Neuronal stem cell (in vitro differentiated cells): ENCODE data around the gene SAMSN1.

Experiments used
- DNase-seq: peaks from one replicate; pipeline ENCODE4 v3.0.0-alpha.2; 2013; ENCODE audit warnings: low spot score
- H2AFZ ChIP-seq: one replicate; pipeline ENCODE4 v1.6.1; 2013; ENCODE audit warnings: mild to moderate bottlenecking, low read length, inconsistent platforms
- H2AK5ac ChIP-seq: 2 replicates; pipeline ENCODE4 v1.6.1; 2013; ENCODE audit warnings: low read depth, mild to moderate bottlenecking, inconsistent platforms, low read length, moderate library complexity, mixed read lengths
- H2BK120ac ChIP-seq: 2 replicates; pipeline ENCODE4 v1.6.1; 2013; ENCODE audit warnings: low read depth, mild to moderate bottlenecking, inconsistent platforms, low read length, moderate library complexity, mixed read lengths
- H2BK12ac ChIP-seq: one replicate; pipeline ENCODE4 v1.6.1; 2013; ENCODE audit warnings: low read length, inconsistent platforms
- H2BK15ac ChIP-seq: 2 replicates; pipeline ENCODE4 v1.6.1; 2013; ENCODE audit warnings: mild to moderate bottlenecking, low read length, inconsistent platforms, mixed read lengths
- H2BK5ac ChIP-seq: one replicate; pipeline ENCODE4 v1.6.1; 2013; ENCODE audit warnings: inconsistent platforms, mild to moderate bottlenecking, low read length, moderate library complexity
- H3K14ac ChIP-seq: one replicate; pipeline ENCODE4 v1.6.1; 2013; ENCODE audit warnings: low read length, inconsistent platforms
- H3K18ac ChIP-seq: 2 replicates; pipeline ENCODE4 v1.6.1; 2013; ENCODE audit warnings: low read length, inconsistent platforms
- H3K23ac ChIP-seq: 2 replicates; pipeline ENCODE4 v1.6.1; 2013; ENCODE audit warnings: low read depth, mild to moderate bottlenecking, mixed read lengths, low read length, inconsistent platforms; ENCODE audit not compliant: poor library complexity
- H3K27ac ChIP-seq: replicated peaks from 3 replicates; pipeline ENCODE4 v1.5.1; 2013; ENCODE audit warnings: low read length, inconsistent platforms
- H3K27me3 ChIP-seq, 3 experiments: 2 replicates each; pipeline ENCODE4 v1.6.1; 2013; ENCODE audit warnings: low read length in 3 of 3, mild to moderate bottlenecking in 2 of 3, inconsistent platforms in 1 of 3, low read depth in 1 of 3, mixed read lengths in 1 of 3, moderate library complexity in 1 of 3; ENCODE audit not compliant: control insufficient read depth in 3 of 3, insufficient read depth in 3 of 3
- H3K36me3 ChIP-seq, 2 donors: replicated peaks in 1 of 2; 2 replicates each; pipeline ENCODE4 v1.6.1; 2013; ENCODE audit warnings: low read length in 2 of 2; ENCODE audit not compliant: control insufficient read depth in 2 of 2, insufficient read depth in 2 of 2
- H3K4ac ChIP-seq: 2 replicates; pipeline ENCODE4 v1.6.1; 2013; ENCODE audit warnings: inconsistent platforms, mild to moderate bottlenecking, low read length, moderate library complexity
- H3K4me1 ChIP-seq, 2 donors: 1 replicate in 1 of 2; 2 replicates in 1 of 2; pipeline ENCODE4 v1.6.1; 2013; ENCODE audit warnings: low read length in 2 of 2, low read depth in 1 of 2; ENCODE audit not compliant: control insufficient read depth in 2 of 2, insufficient read depth in 1 of 2
- H3K4me2 ChIP-seq: one replicate; pipeline ENCODE4 v1.6.1; 2013; ENCODE audit warnings: mild to moderate bottlenecking, low read length, inconsistent platforms; ENCODE audit not compliant: insufficient read depth, poor library complexity, severe bottlenecking
- H3K4me3 ChIP-seq, 2 donors: 2 replicates each; pipeline ENCODE4 v1.5.1; 2013; ENCODE audit warnings: low read length in 2 of 2, mild to moderate bottlenecking in 2 of 2, inconsistent platforms in 1 of 2, moderate library complexity in 1 of 2
- H3K79me1 ChIP-seq: one replicate; pipeline ENCODE4 v1.6.1; 2013; ENCODE audit warnings: low read depth, mild to moderate bottlenecking, inconsistent platforms, low read length, moderate library complexity
- H3K9ac ChIP-seq: one replicate; pipeline ENCODE4 v1.6.1; 2013; ENCODE audit warnings: mild to moderate bottlenecking, low read depth, low read length, inconsistent platforms; ENCODE audit not compliant: poor library complexity
- H3K9me3 ChIP-seq, 2 donors: replicated peaks in 1 of 2; 2 replicates each; pipeline versions ENCODE3 to v1.6.1; 2013; ENCODE audit warnings: low read length in 2 of 2, mild to moderate bottlenecking in 2 of 2, inconsistent platforms in 1 of 2, low read depth in 1 of 2, mixed read lengths in 1 of 2, moderate library complexity in 1 of 2; ENCODE audit not compliant: control insufficient read depth in 2 of 2, insufficient read depth in 1 of 2
- H4K8ac ChIP-seq: one replicate; pipeline ENCODE4 v1.6.1; 2013; ENCODE audit warnings: low read depth, mild to moderate bottlenecking, inconsistent platforms, low read length, moderate library complexity
- H4K91ac ChIP-seq: one replicate; pipeline ENCODE4 v1.6.1; 2013; ENCODE audit warnings: low read length, low read depth, mild to moderate bottlenecking, inconsistent platforms; ENCODE audit not compliant: poor library complexity
- WGBS, 2 donors: extraction: QIAGEN DNeasy Blood & Tissue Kit; methylation state at CpG; one replicate each; pipeline ENCODE4 v1.1.7; 2013; ENCODE audit warnings: missing lambda C conversion rate in 2 of 2, mixed read lengths in 1 of 2; ENCODE audit not compliant: insufficient read length in 2 of 2, insufficient replicate concordance in 1 of 2; ENCODE audit errors: extremely low coverage in 2 of 2; 5-methylcytosine and 5-hydroxymethylcytosine counted together

Gene SAMSN1

DNA sequence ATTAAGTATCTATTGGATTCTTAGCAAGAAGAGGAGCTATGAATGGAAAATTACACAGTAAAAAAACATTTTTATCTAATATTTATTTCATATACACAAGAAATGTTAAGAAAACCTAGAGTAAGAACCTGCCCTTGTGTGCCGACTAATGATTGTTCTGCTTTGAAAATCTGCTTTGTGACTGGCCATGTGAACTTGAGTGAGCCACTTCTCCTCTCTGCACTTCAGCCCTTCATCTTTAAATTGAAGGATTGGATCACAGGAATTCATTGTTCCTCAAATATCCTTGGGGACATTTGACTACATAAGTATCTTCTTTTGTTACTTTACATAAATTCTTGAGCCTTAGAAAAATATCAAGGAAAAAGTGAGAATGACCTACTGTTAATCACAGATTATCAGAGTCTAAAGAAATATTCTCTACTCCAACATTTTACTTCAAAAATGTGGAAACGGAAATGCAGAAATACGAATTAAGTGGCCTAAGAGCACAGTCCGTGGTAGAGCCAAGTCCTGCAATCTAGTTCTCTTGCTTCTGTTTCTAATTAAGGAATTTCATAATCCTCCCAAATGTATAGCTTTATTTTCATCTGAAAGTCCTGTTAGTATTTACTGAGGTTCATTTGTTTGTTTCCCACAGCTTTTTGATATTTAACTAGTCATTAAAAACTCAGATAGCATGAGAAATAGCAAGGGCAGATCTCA, 46.3 kb upstream of the SAMSN1 start:
- H3K27me3 ChIP-seq, result no peaks in the 10 kb centered on the region
- no peak overlapping the region for H3K14ac ChIP-seq

GRCh38 chr21:14591882-14592281, 45.8 kb upstream of the SAMSN1 start:
- Histone ChIP-seq H3K79me1 (no peaks in the 10 kb centered on the region), H3K18ac (no peak overlapping the region), H2BK15ac (no peak overlapping the region), H2BK5ac (no peak overlapping the region), H2BK120ac (no peak overlapping the region), H4K8ac (no peak overlapping the region), H3K4me3 (no peak overlapping the region), H3K27ac (no peak overlapping the region), H3K4me2 (no peak overlapping the region), H3K36me3 (no peaks in the 10 kb centered on the region), H3K4me1 (no peaks in the 10 kb centered on the region), H4K91ac (no peak overlapping the region), H2AFZ (no peak overlapping the region), H3K27me3 (no peaks in the 10 kb centered on the region), H2BK12ac (no peak overlapping the region), H3K9ac (no peak overlapping the region), H3K4ac (no peak overlapping the region), H2AK5ac (no peak overlapping the region), H3K9me3 (no peaks in the 10 kb centered on the region), H3K23ac (no peak overlapping the region), H3K14ac (no peak overlapping the region)
- no peak for DNase-seq
- no CpG with 5 or more reads among the region's 2 CpGs for WGBS, 2 donors

More for the DNA sequence above, 46.3 kb upstream of the SAMSN1 start:
- Histone ChIP-seq H2BK120ac (no peak overlapping the region), H3K4ac (no peak overlapping the region), H3K79me1 (no peaks in the 10 kb centered on the region), H3K27ac (no peak overlapping the region), H4K8ac (no peak overlapping the region), H2AK5ac (no peak overlapping the region), H3K4me3 (no peak overlapping the region), H3K4me2 (no peak overlapping the region), H3K9me3 (no peaks in the 10 kb centered on the region), H3K4me1 (no peaks in the 10 kb centered on the region), H2BK12ac (no peak overlapping the region), H4K91ac (no peak overlapping the region), H3K18ac (no peak overlapping the region), H3K23ac (no peak overlapping the region), H3K9ac (no peak overlapping the region), H3K36me3 (no peaks in the 10 kb centered on the region), H2BK15ac (no peak overlapping the region), H2AFZ (no peak overlapping the region), H2BK5ac (no peak overlapping the region)
- no peak for DNase-seq
- WGBS, 2 donors, result no CpG with 5 or more reads among the region's 4 CpGs

GRCh38 chr21:14591377-14591776, 45.3 kb upstream of the SAMSN1 start:
- Histone ChIP-seq H3K9ac (no peak overlapping the region), H3K4me1 (no peaks in the 10 kb centered on the region), H3K18ac (no peak overlapping the region), H3K4me2 (no peak overlapping the region), H2AK5ac (no peak overlapping the region), H3K4ac (no peak overlapping the region), H2BK12ac (no peak overlapping the region), H4K91ac (no peak overlapping the region), H2BK5ac (no peak overlapping the region), H3K27ac (no peak overlapping the region), H3K79me1 (no peaks in the 10 kb centered on the region), H2AFZ (no peak overlapping the region), H4K8ac (no peak overlapping the region), H3K9me3 (no peaks in the 10 kb centered on the region), H3K4me3 (no peak overlapping the region), H2BK120ac (no peak overlapping the region), H3K14ac (no peak overlapping the region), H3K23ac (no peak overlapping the region), H2BK15ac (no peak overlapping the region), H3K27me3 (no peaks in the 10 kb centered on the region), H3K36me3 (no peaks in the 10 kb centered on the region)
- no peak for DNase-seq

GRCh38 chr21:14589855-14590563, 43.9 kb upstream of the SAMSN1 start:
- no peaks in the 10 kb centered on the region for H3K36me3 ChIP-seq
- WGBS, 2 donors, result no CpG with 5 or more reads among the region's 7 CpGs

More at GRCh38 chr21:14589855-14590563, 43.9 kb upstream of the SAMSN1 start:
- Histone ChIP-seq H3K14ac (no peak overlapping the region), H2BK5ac (no peak overlapping the region), H2BK15ac (no peak overlapping the region), H3K9me3 (no peaks in the 10 kb centered on the region), H3K27me3 (no peaks in the 10 kb centered on the region), H4K91ac (no peak overlapping the region), H2AFZ (no peak overlapping the region), H3K4me1 (no peaks in the 10 kb centered on the region), H3K23ac (no peak overlapping the region), H3K79me1 (no peaks in the 10 kb centered on the region), H3K4me2 (no peak overlapping the region), H3K27ac (no peak overlapping the region), H2BK120ac (no peak overlapping the region), H2AK5ac (no peak overlapping the region), H2BK12ac (no peak overlapping the region), H3K4ac (no peak overlapping the region), H3K9ac (no peak overlapping the region), H3K4me3 (no peak overlapping the region), H3K18ac (no peak overlapping the region), H4K8ac (no peak overlapping the region)
- no peak for DNase-seq
